Cardiac fibroblast (primary cell): Measurements from ENCODE around the gene AAK1.

Experiments
- DNase-seq, 2 donors: peaks; one replicate each; pipeline versions ENCODE4 v3.0.0 to v3.0.0-alpha.2; 2010; ENCODE audit warnings: low read depth in 2 of 2
- H3K4me3 ChIP-seq, 2 donors: replicated peaks in 1 of 2; 1 replicate in 1 of 2; 2 replicates in 1 of 2; pipeline ENCODE4 v1.5.1; 2011; ENCODE audit warnings: low read depth in 2 of 2, low read length in 2 of 2, mild to moderate bottlenecking in 2 of 2, moderate library complexity in 1 of 2
- TF ChIP-seq, protein P1 (sequence below): IDR thresholded peaks from one replicate; pipeline ENCODE4 v1.5.1; 2011; ENCODE audit warnings: low read depth, mild to moderate bottlenecking, low read length, inconsistent platforms

AAK1 gene

GRCh38 chr2:69643602-69644505 lies at the start of gene AAK1:
AAK1 (minus strand) TSS chr2:69643739; CDS start chr2:69643040, 699 bp downstream.
- peak; percentile 89 to 95 for DNase-seq
- TF ChIP-seq, protein P1, sequence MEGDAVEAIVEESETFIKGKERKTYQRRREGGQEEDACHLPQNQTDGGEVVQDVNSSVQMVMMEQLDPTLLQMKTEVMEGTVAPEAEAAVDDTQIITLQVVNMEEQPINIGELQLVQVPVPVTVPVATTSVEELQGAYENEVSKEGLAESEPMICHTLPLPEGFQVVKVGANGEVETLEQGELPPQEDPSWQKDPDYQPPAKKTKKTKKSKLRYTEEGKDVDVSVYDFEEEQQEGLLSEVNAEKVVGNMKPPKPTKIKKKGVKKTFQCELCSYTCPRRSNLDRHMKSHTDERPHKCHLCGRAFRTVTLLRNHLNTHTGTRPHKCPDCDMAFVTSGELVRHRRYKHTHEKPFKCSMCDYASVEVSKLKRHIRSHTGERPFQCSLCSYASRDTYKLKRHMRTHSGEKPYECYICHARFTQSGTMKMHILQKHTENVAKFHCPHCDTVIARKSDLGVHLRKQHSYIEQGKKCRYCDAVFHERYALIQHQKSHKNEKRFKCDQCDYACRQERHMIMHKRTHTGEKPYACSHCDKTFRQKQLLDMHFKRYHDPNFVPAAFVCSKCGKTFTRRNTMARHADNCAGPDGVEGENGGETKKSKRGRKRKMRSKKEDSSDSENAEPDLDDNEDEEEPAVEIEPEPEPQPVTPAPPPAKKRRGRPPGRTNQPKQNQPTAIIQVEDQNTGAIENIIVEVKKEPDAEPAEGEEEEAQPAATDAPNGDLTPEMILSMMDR = no peak
- H3K4me3 ChIP-seq = peak within 1 kb of the TSS; percentile 86 to 87

GRCh38 chr2:69692424-69692823 lies 48.9 kb upstream of the AAK1 start:
- DNase-seq = peak in 1 of 2 donors; percentile 72
- TF ChIP-seq, protein P1 = no peak
- no peak overlapping the region for H3K4me3 ChIP-seq

DNA sequence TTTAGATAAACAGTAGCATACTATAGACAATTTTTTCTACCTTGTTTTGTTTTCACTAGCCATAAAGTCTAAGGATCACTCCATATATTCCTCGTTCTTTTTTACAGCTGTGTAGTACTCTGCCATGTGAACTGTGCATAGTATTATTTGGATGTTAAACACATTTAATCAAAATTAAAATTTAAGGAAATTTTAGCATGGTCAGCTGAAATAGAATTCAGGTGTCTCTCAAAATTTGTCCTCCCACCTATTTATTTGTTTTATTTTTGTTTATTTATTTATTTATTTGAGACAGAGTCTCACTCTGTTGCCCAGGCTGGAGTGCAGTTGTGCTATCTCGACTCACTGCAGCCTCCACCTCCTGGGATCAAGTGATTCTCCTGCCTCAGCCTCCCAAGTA lies 46.4 kb upstream of the AAK1 start:
- H3K4me3 ChIP-seq = no peak overlapping the region
- no peak for DNase-seq
- TF ChIP-seq, protein P1 = no peak

GRCh38 chr2:69689466-69689865 lies 45.9 kb upstream of the AAK1 start:
- H3K4me3 ChIP-seq = no peak overlapping the region
- no peak for DNase-seq

GRCh38 chr2:69687971-69688611 lies 44.6 kb upstream of the AAK1 start:
- no peak for DNase-seq
- TF ChIP-seq, protein P1 = no peak

More at GRCh38 chr2:69689466-69689865, 45.9 kb upstream of the AAK1 start:
- TF ChIP-seq, protein P1 = no peak

DNA sequence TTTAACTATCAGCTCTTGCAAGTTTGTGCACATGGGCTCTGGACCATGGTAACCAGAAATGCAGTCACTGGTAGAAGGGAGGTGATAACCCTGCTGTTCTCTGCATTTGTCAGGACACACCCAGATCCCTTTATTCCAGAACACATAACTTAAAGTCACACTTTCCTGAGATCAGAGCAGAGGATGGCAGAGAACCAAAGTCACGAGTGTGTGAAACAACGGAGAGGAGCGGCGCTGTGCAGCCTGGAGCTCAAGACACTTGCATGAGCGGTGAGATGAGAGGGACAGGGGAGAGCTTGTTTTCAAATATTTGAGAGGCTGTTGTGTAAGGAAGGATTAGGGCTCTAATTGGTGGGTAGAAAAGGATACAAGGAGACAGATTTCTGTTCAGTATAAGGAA lies 43.3 kb upstream of the AAK1 start:
- TF ChIP-seq, protein P1 = no peak
- no peak for DNase-seq
- no peak overlapping the region for H3K4me3 ChIP-seq

More at GRCh38 chr2:69687971-69688611, 44.6 kb upstream of the AAK1 start:
- H3K4me3 ChIP-seq = no peak overlapping the region
